HG03045 (cell line): Measurements from ENCODE around the gene DUOXA1.
"Not testable (repeated sequence)": the region's sequence is repeated elsewhere in the genome, so short reads cannot be mapped to it uniquely, and the experiment has no call there.

Source experiments
- ATAC-seq: cut with Tn5 transposase; IDR thresholded peaks from one replicate; pipeline ENCODE4 v1.9.1; 2021; ENCODE audit warnings: mild to moderate bottlenecking, moderate library complexity; ENCODE audit not compliant: unreplicated experiment

Gene DUOXA1

GRCh38 chr15:45151998-45152828, 22.5 kb upstream of the DUOXA1 start:
- no peak for ATAC-seq

DNA sequence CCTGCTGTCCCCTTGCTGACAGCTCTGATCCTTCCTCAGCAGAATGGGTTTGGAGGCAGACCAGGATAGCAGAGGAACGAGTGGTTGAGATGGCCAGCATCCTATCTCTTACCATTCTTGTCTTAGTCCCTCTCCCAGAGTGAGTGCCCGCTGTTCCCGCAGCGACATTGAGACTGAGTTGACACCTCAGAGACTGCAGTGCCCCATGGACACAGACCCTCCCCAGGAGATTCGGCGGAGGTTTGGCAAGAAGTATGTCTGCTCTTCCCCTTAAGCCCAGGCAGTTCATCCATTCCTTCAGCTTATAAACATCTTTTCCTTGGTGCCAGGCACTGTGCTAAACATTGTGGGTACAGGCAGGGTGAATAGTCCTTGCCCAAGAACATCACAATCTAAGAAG, 21.3 kb upstream of the DUOXA1 start:
- ATAC-seq, result no peak

- ATAC-seq, result no peak
These were observed 20.8 kb upstream of the DUOXA1 start for GRCh38 chr15:45150481-45150880.

GRCh38 chr15:45149060-45149459, 19.4 kb upstream of the DUOXA1 start:
- no peak for ATAC-seq

DNA sequence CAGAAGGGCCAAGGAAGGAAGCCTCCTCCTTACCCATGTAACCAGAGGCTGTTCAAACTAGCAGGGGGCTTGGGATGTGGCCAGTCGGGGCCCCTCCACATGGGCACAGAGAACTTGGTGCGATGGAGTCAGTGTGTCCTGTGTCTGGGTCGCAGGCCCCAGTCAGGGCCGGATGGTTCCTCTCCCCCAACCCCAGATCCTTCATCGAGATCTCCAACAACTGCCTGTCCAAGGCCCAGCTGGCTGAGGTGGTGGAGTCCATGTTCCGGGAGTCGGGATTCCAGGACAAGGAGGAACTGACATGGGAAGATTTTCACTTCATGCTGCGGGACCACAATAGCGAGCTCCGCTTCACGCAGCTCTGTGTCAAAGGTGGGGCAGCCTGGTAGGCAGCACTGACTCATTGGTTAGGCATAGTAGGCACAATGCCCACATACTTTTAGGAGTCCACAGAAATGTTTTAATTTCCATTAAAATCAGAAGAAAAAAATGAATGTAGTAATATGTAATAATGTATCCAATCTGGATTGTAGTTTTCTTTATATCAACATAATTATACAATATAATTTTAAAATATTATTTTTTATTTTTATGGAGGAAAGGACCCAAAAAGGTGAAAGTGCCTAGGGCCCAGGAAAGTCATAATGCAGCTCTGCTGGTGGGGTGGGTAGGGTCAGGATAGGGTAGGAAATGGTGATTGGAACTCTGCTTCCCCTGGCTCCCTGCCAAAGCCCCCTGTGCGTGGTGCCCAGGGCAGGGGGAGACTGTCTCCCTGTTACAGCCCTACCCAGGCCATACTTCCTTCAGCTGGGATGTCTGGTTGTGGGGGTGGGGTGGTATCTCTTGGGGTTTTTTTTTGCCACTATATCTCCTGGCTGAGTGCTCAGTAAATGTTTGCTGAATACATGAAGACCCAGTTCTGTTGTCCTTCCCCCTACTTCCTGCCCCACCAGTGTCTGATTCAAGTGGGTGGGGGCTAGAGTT, 18.7 kb upstream of the DUOXA1 start:
- no peak for ATAC-seq

- no peak for ATAC-seq
These were observed 17.9 kb upstream of the DUOXA1 start for GRCh38 chr15:45147606-45148005.

- no peak for ATAC-seq
These were observed 16.7 kb upstream of the DUOXA1 start for GRCh38 chr15:45146405-45146804.

- no peak for ATAC-seq
These were observed 15.1 kb upstream of the DUOXA1 start for GRCh38 chr15:45144775-45145174.

DNA sequence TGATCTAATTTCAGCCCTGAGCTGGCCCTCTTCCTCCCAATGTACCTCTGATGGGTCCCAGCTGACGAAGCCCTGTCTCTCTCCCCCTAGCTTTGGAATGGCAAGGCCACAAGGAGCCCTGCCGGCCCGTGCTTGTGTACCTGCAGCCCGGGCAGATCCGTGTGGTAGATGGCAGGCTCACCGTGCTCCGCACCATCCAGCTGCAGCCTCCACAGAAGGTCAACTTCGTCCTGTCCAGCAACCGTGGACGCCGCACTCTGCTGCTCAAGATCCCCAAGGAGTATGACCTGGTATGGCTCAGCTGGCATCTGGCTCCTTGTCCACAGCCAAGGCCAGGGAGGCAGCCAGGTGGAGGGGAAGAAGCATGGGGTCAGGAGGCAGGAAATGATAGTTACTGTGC, 14.3 kb upstream of the DUOXA1 start:
- no peak for ATAC-seq

DNA sequence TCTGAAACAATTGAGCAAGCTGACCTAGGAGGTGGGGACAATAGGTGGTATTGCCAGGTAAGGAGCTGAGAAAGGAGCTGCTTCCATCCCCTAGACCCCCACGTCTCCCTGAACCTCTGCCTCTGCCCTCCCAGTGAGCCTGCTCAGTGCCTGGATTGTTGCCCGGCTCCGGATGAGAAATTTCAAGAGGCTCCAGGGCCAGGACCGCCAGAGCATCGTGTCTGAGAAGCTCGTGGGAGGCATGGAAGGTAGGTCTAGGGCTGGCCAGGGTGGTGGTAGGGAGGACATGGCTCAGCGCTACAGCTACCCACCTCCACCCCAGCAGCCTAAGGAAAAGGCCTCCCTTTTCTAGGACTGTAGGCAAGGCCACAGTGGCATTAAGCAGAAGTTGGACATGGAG, 13.4 kb upstream of the DUOXA1 start:
- no peak for ATAC-seq

DNA sequence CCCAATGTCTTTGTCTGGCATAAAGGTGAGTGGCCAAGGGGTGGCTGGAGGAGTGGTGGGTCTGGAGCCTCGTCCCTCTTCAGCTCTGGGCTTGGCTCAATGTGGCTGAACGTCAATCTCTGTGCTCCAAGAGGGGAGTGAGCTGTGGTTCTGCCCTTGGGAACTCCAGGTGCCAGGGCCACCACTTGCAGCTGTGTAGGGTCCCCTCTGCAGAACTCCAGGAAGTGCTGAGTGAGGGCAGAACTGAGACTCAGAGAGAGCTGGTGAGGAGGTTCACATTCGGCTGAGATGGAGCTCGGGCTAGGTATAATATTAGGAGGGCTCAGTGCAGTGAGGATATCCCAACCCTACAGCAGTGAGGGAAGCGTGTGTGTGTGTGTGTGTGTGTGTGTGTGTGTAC, 11.7 kb upstream of the DUOXA1 start:
- ATAC-seq, result no peak

- no peak for ATAC-seq
These were observed 11.0 kb upstream of the DUOXA1 start for GRCh38 chr15:45140557-45141250.

GRCh38 chr15:45139770-45140169, 10.1 kb upstream of the DUOXA1 start:
- ATAC-seq, result no peak

DNA sequence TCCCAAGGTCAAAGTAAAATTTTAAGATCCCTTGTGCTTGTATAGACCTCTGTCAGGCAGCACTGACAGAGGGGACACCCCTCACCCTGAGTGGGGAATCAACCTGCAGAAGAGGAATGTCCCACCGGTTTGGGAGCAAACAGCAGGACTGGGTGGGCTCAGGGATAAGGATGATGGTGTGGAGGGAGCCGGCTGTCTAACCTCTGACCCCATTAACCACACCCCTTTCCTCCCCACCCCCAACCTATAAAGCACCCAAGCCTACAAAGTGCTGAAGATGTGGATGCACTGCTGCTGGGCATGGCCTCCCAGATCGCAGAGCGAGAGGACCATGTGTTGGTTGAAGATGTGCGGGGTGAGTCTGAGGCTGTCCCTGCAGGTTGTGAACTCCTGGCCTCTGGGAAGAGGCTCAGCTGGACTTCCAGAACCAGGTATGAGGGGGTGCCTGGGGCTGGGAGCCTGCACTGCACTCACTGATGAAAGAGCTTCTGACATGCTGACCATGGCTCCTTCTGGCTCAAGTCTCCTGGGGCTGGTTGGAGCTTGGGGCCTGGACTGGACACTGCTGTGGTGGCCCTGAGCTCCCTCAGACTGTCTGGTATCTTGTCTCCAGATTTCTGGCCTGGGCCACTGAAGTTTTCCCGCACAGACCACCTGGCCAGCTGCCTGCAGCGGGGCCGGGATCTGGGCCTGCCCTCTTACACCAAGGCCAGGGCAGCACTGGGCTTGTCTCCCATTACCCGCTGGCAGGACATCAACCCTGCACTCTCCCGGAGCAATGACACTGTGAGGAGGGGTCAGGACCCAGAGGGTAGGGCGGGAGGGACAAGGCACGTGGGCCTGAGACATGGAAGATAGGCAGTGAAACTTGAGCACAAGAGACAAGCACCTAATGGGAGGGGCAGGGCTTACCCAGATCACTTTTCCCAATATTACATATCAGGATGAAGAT, 9.4 kb upstream of the DUOXA1 start:
- ATAC-seq, result no peak

DNA sequence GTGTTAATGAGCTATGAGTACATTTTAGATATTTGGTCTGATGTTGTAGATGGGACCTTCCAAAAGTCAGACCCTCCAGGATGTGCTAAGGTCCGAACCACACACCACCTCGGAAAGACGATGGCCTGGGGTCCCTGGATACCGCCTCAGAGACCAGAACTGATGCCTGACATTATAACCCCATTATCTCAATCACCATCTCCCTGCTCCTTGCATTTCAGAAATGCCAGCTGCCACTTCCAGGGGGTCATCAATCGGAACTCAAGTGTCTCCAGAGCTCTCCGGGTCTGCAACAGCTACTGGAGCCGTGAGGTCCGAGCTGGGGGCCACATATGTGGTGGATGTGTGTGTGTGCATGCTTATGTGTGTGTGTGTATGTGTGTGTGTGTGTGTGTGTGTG, 8.0 kb upstream of the DUOXA1 start:
- no peak for ATAC-seq

DNA sequence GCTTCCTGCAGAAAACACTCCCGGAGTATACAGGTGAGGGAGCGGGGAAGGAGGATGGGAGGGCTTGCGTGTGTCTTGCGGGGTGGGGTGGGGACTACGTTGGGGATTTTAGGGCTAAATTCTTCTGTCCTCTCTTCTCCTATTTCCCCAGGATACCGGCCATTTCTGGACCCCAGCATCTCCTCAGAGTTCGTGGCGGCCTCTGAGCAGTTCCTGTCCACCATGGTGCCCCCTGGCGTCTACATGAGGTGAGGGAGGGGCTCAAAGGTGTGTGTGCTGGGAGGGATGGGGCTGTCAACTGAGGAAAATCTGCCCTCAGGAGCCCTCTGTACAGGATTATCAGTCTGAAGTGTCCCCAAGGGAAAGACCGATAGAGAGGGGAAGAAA, 6.7 kb upstream of the DUOXA1 start:
- ATAC-seq, result no peak

GRCh38 chr15:45135705-45136377, 6.2 kb upstream of the DUOXA1 start:
- ATAC-seq, result not testable (repeated sequence)

DNA sequence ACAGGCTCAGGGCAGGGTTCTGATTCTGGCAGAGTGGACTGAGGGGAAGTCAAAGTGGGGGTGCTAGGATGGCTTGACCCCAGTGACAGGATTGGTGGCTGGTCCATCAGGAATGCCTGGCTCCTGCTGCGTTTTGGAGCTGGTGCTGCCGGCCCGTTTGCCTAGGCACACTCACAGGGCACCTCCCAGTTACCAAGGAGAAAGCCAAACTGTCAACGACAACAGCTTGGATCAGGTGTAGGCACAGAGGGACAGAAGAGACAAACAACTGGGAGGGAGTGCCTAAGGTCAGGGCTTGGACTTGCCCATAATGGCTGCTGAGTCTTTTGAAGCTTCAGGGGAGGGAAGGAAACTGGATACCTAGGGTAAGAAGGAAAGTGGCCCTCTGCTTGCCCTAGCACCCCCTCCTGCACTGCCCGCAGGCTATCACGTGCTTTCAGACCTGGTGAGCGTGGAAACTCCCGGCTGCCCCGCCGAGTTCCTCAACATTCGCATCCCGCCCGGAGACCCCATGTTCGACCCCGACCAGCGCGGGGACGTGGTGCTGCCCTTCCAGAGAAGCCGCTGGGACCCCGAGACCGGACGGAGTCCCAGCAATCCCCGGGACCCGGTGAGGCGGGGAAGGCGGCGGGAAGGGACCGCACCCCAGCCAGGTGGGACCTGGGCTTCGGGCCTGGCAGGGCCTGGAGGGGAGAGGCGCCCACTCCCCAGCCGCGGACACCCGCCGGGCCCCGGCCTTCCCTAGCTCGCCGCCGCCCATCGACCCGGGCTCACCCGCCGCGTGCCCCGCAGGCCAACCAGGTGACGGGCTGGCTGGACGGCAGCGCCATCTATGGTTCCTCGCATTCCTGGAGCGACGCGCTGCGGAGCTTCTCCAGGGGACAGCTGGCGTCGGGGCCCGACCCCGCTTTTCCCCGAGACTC, 5.3 kb upstream of the DUOXA1 start:
- ATAC-seq, result no peak

GRCh38 chr15:45134046-45134445, 4.4 kb upstream of the DUOXA1 start:
- ATAC-seq, result no peak
